Right lobe of liver (tissue), 6 donors: ENCODE results near the gene ADGRV1. TPM values are rescaled to one million over a fixed set of nuclear protein-coding genes. Genes with fewer than 3 reads are reported as not detected.

Experiments
- ATAC-seq, 4 donors: fragments of 200-7000 bp; cut with Tn5 transposase; one replicate each; pipeline ENCODE4 v1.9.1; 2020; ENCODE audit warnings: mild to moderate bottlenecking in 4 of 4, moderate library complexity in 4 of 4
- DNase-seq, 3 donors: peaks; one replicate each; pipeline ENCODE4 v3.0.0-alpha.2; 2020
- H3K27ac ChIP-seq, 3 donors: fragments of 200-600 bp; one replicate each; pipeline ENCODE4 v1.8.0; 2022
- H3K27me3 ChIP-seq, 2 donors: fragments of 200-600 bp; one replicate each; pipeline ENCODE4 v1.8.0; 2022
- H3K36me3 ChIP-seq, 4 donors: fragments of 200-600 bp; sonication (generic) in 1 of 4; one replicate each; pipeline versions ENCODE4 v1.5.1 to v1.8.0; 2017 to 2022; ENCODE audit warnings: control low read depth in 1 of 4
- H3K4me1 ChIP-seq, 4 donors: fragments of 200-600 bp; sonication (generic) in 1 of 4; one replicate each; pipeline versions ENCODE4 v1.5.1 to v1.8.0; 2017 to 2022; ENCODE audit warnings: control low read depth in 1 of 4
- H3K4me3 ChIP-seq, 3 donors: fragments of 200-600 bp; one replicate each; pipeline ENCODE4 v1.8.0; 2022
- H3K9me3 ChIP-seq, 4 donors: fragments of 200-600 bp; sonication (generic) in 1 of 4; one replicate each; pipeline versions ENCODE4 v1.5.1 to v1.8.0; 2017 to 2022; ENCODE audit warnings: control low read depth in 1 of 4
- CTCF ChIP-seq, 4 donors: fragments of 200-600 bp in 3 of 4; fragments of 450-650 bp in 1 of 4; IDR thresholded peaks; one replicate each; pipeline versions ENCODE4 v1.5.1 to v1.8.0; 2016 to 2022; ENCODE audit warnings: antibody characterized with exemption in 4 of 4, mild to moderate bottlenecking in 2 of 4
- POLR2A ChIP-seq: fragments of 450-650 bp; IDR thresholded peaks from one replicate; pipeline ENCODE4 v1.6.1; 2017; ENCODE audit warnings: antibody characterized with exemption, mild to moderate bottlenecking
- WGBS: methylation state at CpG from one replicate; pipeline ENCODE4 v1.1.6; 2018; ENCODE audit warnings: low coverage, low lambda C conversion rate; ENCODE audit not compliant: insufficient coverage; ENCODE audit errors: missing lambda C conversion rate; 5-methylcytosine and 5-hydroxymethylcytosine counted together
- intact Hi-C, 2 donors: fragments of 100-400 bp; cut with DNase I; formaldehyde crosslinking; loops; one replicate each; pipeline versions ENCODE4 v1.11.2 to v1.14.1; 2022
- total RNA-seq, 6 experiments: library from RNA; depleted of rRNA in 2 of 6; stranded (reverse); fragments of >200 nt in 2 of 6; fragmentation: NEBNext Ultra II Directional in 3 of 6; extraction: Animal tissue kit (Norgen Biotek cat#: 25700) in 3 of 6; gene quantifications; one replicate each; pipeline versions ENCODE4 v1.1.0 to v1.2.4, GENCODE V29; 2016 to 2023
- donor health status: DM: no; HTN: yes; CAD: no.
- donor health status: DM: no; HTN: no; CAD: no.
- donor health status: DM: no; HTN: no; CAD: no.
- donor health status: DM: no; HTN: yes; CAD: no.
- donor health status: DM: no; HTN: yes; CAD: no.

Gene ADGRV1
- total RNA-seq, 6 experiments from 2014 or later, result 4.5 to 15.9 (median 7.4) TPM

- intact Hi-C loops, result no loop called here
- Histone ChIP-seq H3K4me3 (no peak overlapping the region), H3K4me1 (peaks cover 0 to 9% (median under 1%) of the 10 kb centered on the region in 4 donors), H3K27ac (no peak overlapping the region), H3K27me3 (no peaks in the 10 kb centered on the region), H3K9me3 (no peaks in the 10 kb centered on the region), H3K36me3 (no peaks in the 10 kb centered on the region)
- no peak for TF ChIP-seq CTCF (IDR thresholded peaks at IDR 0.05)
- no peak for TF ChIP-seq POLR2A
- DNase-seq (no peak), ATAC-seq (no peak)
- WGBS, result 87% methylated on average over 2 of the region's 2 CpGs
Observed at GRCh38 chr5:90882448-90882847, 323.9 kb downstream of the ADGRV1 start.

GRCh38 chr5:90885180-90885868 is 326.7 kb downstream of the ADGRV1 start:
- no peak overlapping the region for H3K27ac ChIP-seq
- no peak for ATAC-seq
- TF ChIP-seq POLR2A (no peak), CTCF (IDR thresholded peaks at IDR 0.05) (no peak)
- H3K4me3 ChIP-seq, result no peak overlapping the region
- intact Hi-C loops, result no loop called here
- 67% methylated on average over 1 of the region's 1 CpG for WGBS
- no peaks in the 10 kb centered on the region for H3K36me3 ChIP-seq
- no peak for DNase-seq
- H3K4me1 ChIP-seq, result peaks cover 0 to 26% (median 5%) of the 10 kb centered on the region in 4 donors
- no peaks in the 10 kb centered on the region for H3K27me3 ChIP-seq
- no peaks in the 10 kb centered on the region for H3K9me3 ChIP-seq

- Histone ChIP-seq H3K27ac (no peak overlapping the region), H3K36me3 (no peaks in the 10 kb centered on the region), H3K4me3 (no peak overlapping the region), H3K4me1 (peaks cover 0 to 26% (median 5%) of the 10 kb centered on the region in 4 donors), H3K27me3 (no peaks in the 10 kb centered on the region), H3K9me3 (no peaks in the 10 kb centered on the region)
- DNase-seq (no peak), ATAC-seq (no peak)
- 94% methylated on average over 5 of the region's 5 CpGs for WGBS
- no peak for TF ChIP-seq POLR2A
- no peak for TF ChIP-seq CTCF (IDR thresholded peaks at IDR 0.05)
- intact Hi-C loops, result no loop called here
Observed at GRCh38 chr5:90886381-90886780, 327.8 kb downstream of the ADGRV1 start.

GRCh38 chr5:90888511-90889324 is 330.1 kb downstream of the ADGRV1 start:
- Histone ChIP-seq H3K4me1 (peaks cover 0 to 26% (median 5%) of the 10 kb centered on the region in 4 donors), H3K4me3 (no peak overlapping the region), H3K9me3 (no peaks in the 10 kb centered on the region), H3K27me3 (no peaks in the 10 kb centered on the region), H3K36me3 (no peaks in the 10 kb centered on the region), H3K27ac (peak overlapping the region; percentile 28 to 41 (median 35))
- ATAC-seq (peak; percentile 92 to 98 (median 95)), DNase-seq (no peak)
- 75% methylated on average over 1 of the region's 1 CpG for WGBS
- intact Hi-C loops, result no loop called here
- TF ChIP-seq POLR2A (no peak), CTCF (IDR thresholded peaks at IDR 0.05) (no peak)
